Ovary (tissue), 3 donors: ENCODE measurements around the gene PNRC1.

ENCODE experiments used
- CTCF ChIP-seq, 3 donors: fragments of 450-650 bp in 2 of 3; fragments of 200-600 bp in 1 of 3; IDR thresholded peaks; one replicate each; pipeline versions ENCODE4 v1.5.1 to v1.8.0; 2016 to 2022; ENCODE audit warnings: antibody characterized with exemption in 3 of 3, mild to moderate bottlenecking in 1 of 3
- EP300 ChIP-seq: sonication (generic); formaldehyde crosslinking; IDR thresholded peaks from one replicate; pipeline ENCODE4 v1.6.1; 2017; ENCODE audit warnings: antibody characterized with exemption
- POLR2A ChIP-seq: fragments of 450-650 bp; IDR thresholded peaks from one replicate; pipeline ENCODE4 v1.6.1; 2017; ENCODE audit warnings: antibody characterized with exemption, mild to moderate bottlenecking, moderate library complexity
- donor health status: DM: no; HTN: no; CAD: no.

- no peak for TF ChIP-seq EP300
- TF ChIP-seq CTCF (IDR thresholded peaks at IDR 0.05): no peak
- no peak for TF ChIP-seq POLR2A
Observed at GRCh38 chr6:89085409-89086205, 5.1 kb downstream of the PNRC1 start.
